Naive thymus-derived CD4-positive, alpha-beta T cell (primary cell): Measurements from ENCODE around the gene DHX16. TPM values are rescaled to one million over a fixed set of nuclear protein-coding genes. Genes with fewer than 3 reads are reported as not detected.

Experiments
- ATAC-seq: fragments of 150-1000 bp; cut with Tn5 transposase; 2 replicates; pipeline ENCODE4 v1.10.0; 2021; ENCODE audit warnings: mild to moderate bottlenecking, moderate library complexity
- CTCF ChIA-PET: fragments of 350-600 bp; sonication (Branson Sonifier 250); formaldehyde crosslinking; loops from one replicate; lab custom pipeline; 2021; ENCODE audit warnings: antibody characterized with exemption; lab: Charles Lee
- POLR2A ChIA-PET: fragments of 350-600 bp; sonication (Branson Sonifier 250); formaldehyde crosslinking; loops from one replicate; lab custom pipeline; 2021; ENCODE audit warnings: antibody characterized with exemption, inconsistent platforms; lab: Charles Lee
- DNase-seq, 9 donors: peaks; one replicate each; pipeline versions ENCODE4 v3.0.0 to v3.0.0-alpha.2; 2020 to 2022; ENCODE audit warnings: mixed read lengths in 1 of 9
- H3K27ac ChIP-seq: one replicate; pipeline ENCODE4 v1.7.0; 2013; ENCODE audit warnings: mild to moderate bottlenecking, low read depth, low read length, moderate library complexity
- H3K27me3 ChIP-seq, 2 donors: one replicate each; pipeline ENCODE4 v1.7.0; 2013; ENCODE audit warnings: low read length in 2 of 2, mild to moderate bottlenecking in 2 of 2, moderate library complexity in 2 of 2; ENCODE audit not compliant: control insufficient read depth in 2 of 2, insufficient read depth in 2 of 2
- H3K36me3 ChIP-seq, 3 experiments: 1 replicate in 2 of 3; 2 replicates in 1 of 3; pipeline ENCODE4 v1.7.0; 2013; ENCODE audit warnings: low read length in 3 of 3, mild to moderate bottlenecking in 3 of 3, moderate library complexity in 1 of 3; ENCODE audit not compliant: insufficient read depth in 3 of 3, control insufficient read depth in 2 of 3
- H3K4me1 ChIP-seq, 2 donors: one replicate each; pipeline ENCODE4 v1.7.0; 2013; ENCODE audit warnings: low read length in 2 of 2, mild to moderate bottlenecking in 2 of 2, moderate library complexity in 1 of 2; ENCODE audit not compliant: control insufficient read depth in 2 of 2, insufficient read depth in 2 of 2
- H3K4me3 ChIP-seq: 2 replicates; pipeline ENCODE4 v1.7.0; 2013; ENCODE audit warnings: mild to moderate bottlenecking, low read length
- H3K9me3 ChIP-seq, 3 experiments: 1 replicate in 2 of 3; 2 replicates in 1 of 3; pipeline ENCODE4 v1.7.0; 2013; ENCODE audit warnings: low read length in 3 of 3; ENCODE audit not compliant: control insufficient read depth in 2 of 3
- H3K27ac Mint-ChIP-seq, 9 donors: one replicate each; pipeline ENCODE4 v1.8.0; 2020 to 2022; ENCODE audit warnings: mixed read lengths in 9 of 9, mild to moderate bottlenecking in 8 of 9, moderate library complexity in 5 of 9, inconsistent platforms in 2 of 9
- H3K27me3 Mint-ChIP-seq, 5 donors: one replicate each; pipeline ENCODE4 v1.8.0; 2021 to 2022; ENCODE audit warnings: mixed read lengths in 5 of 5, mild to moderate bottlenecking in 1 of 5
- H3K36me3 Mint-ChIP-seq, 5 donors: one replicate each; pipeline ENCODE4 v1.8.0; 2020 to 2022; ENCODE audit warnings: mixed read lengths in 5 of 5, mild to moderate bottlenecking in 3 of 5, inconsistent platforms in 1 of 5
- H3K4me1 Mint-ChIP-seq, 7 donors: one replicate each; pipeline ENCODE4 v1.8.0; 2020 to 2022; ENCODE audit warnings: mixed read lengths in 7 of 7, mild to moderate bottlenecking in 3 of 7, inconsistent platforms in 1 of 7
- H3K4me3 Mint-ChIP-seq, 10 donors: one replicate each; pipeline ENCODE4 v1.8.0; 2020 to 2022; ENCODE audit warnings: mild to moderate bottlenecking in 10 of 10, mixed read lengths in 10 of 10, moderate library complexity in 6 of 10, inconsistent platforms in 2 of 10
- H3K9me3 Mint-ChIP-seq, 11 donors: one replicate each; pipeline ENCODE4 v1.8.0; 2020 to 2022; ENCODE audit warnings: mixed read lengths in 11 of 11, mild to moderate bottlenecking in 4 of 11, inconsistent platforms in 1 of 11, moderate library complexity in 1 of 11
- intact Hi-C, 2 donors: fragments of 100-400 bp; cut with micrococcal nuclease; formaldehyde crosslinking; loops; one replicate each; pipeline ENCODE4 v1.15.1; 2023
- polyA plus RNA-seq, 2 donors: library from polyadenylated mRNA; unstranded; fragments of 300-500 nt; fragmentation: Illumina TruSeq; gene quantifications; one replicate each; pipeline ENCODE4 v1.2.3, GENCODE V29; 2021
- total RNA-seq, 6 experiments: library from RNA in 5 of 6; stranded (reverse) in 5 of 6; gene quantifications; 1 replicate in 5 of 6; 2 replicates in 1 of 6; pipeline ENCODE4 v1.2.3 and lab custom pipeline; 2021 to 2026

DHX16 gene
- total and polyA plus RNA-seq, 7 experiments from 2014 or later: 14.9 to 51.5 (median 38.3) TPM

- Histone ChIP-seq H3K36me3 (peaks cover 0 to 16% (median 0%) of the 10 kb centered on the region in 3 experiments), H3K9me3 (no peaks in the 10 kb centered on the region), H3K27me3 (no peaks in the 10 kb centered on the region), H3K27ac (no peak overlapping the region), H3K4me1 (peaks cover 11 to 26% of the 10 kb centered on the region in 2 donors), H3K4me3 (no peak overlapping the region)
- peak overlapping the region in 1 of 9 donors; percentile 18 for H3K27ac Mint-ChIP-seq
- DNase-seq (no peak), ATAC-seq (no peak)
- no peak overlapping the region for H3K4me3 Mint-ChIP-seq
- no peaks in the 10 kb centered on the region for H3K9me3 Mint-ChIP-seq
- intact Hi-C loops: no loop called here
- H3K4me1 Mint-ChIP-seq: peaks cover 27 to 49% (median 46%) of the 10 kb centered on the region in 7 donors
- peaks cover 0 to 8% (median 3%) of the 10 kb centered on the region in 5 donors for H3K36me3 Mint-ChIP-seq
- H3K27me3 Mint-ChIP-seq: no peaks in the 10 kb centered on the region
- POLR2A ChIA-PET: interaction anchor here (1.3 to 3.8 kb wide), 2 partner anchors 26 to 28 kb away, joined by 3 to 22 read pairs; partner anchors contain the start of gene MRPS18B
- CTCF ChIA-PET: no interaction called here
Observed at GRCh38 chr6:30643656-30644055, 29.1 kb downstream of the DHX16 start.

- peaks cover 0 to 8% (median 6%) of the 10 kb centered on the region in 5 donors for H3K36me3 Mint-ChIP-seq
- H3K4me1 Mint-ChIP-seq: peaks cover 19 to 34% (median 31%) of the 10 kb centered on the region in 7 donors
- DNase-seq (peak in 1 of 9 donors; percentile 12), ATAC-seq (no peak)
- H3K27ac Mint-ChIP-seq: peak overlapping the region in 8 of 9 donors; percentile 27 to 89 (median 62)
- intact Hi-C loops: no loop called here
- Histone ChIP-seq H3K9me3 (no peaks in the 10 kb centered on the region), H3K36me3 (peaks cover 0 to 10% (median 0%) of the 10 kb centered on the region in 3 experiments), H3K4me3 (no peak overlapping the region), H3K4me1 (peaks cover 0 to 11% of the 10 kb centered on the region in 2 donors), H3K27ac (peak overlapping the region; percentile 11), H3K27me3 (no peaks in the 10 kb centered on the region)
- H3K9me3 Mint-ChIP-seq: no peaks in the 10 kb centered on the region
- ChIA-PET POLR2A (interaction anchor here (0.6 to 1.6 kb wide), 9 partner anchors 11 to 150 kb away, joined by 3 to 8 read pairs (median 3); partner anchors contain the start of genes MRPS18B and PPP1R10), CTCF (interaction anchor here (0.6 to 2.1 kb wide), 11 partner anchors 28 to 485 kb away, joined by 3 to 6 read pairs (median 3); partner anchors contain the start of gene DHX16)
- no peaks in the 10 kb centered on the region for H3K27me3 Mint-ChIP-seq
- H3K4me3 Mint-ChIP-seq: peak overlapping the region in 7 of 10 donors; percentile 1 to 57 (median 15)
Observed at GRCh38 chr6:30641048-30641447, 31.8 kb downstream of the DHX16 start.

- H3K4me3 ChIP-seq: no peak overlapping the region
- intact Hi-C loops: no loop called here
- peaks cover 0 to 12% (median 12%) of the 10 kb centered on the region in 5 donors for H3K36me3 Mint-ChIP-seq
- H3K9me3 ChIP-seq: no peaks in the 10 kb centered on the region
- H3K36me3 ChIP-seq: peaks cover 0 to 10% (median 0%) of the 10 kb centered on the region in 3 experiments
- CTCF ChIA-PET: interaction anchor here (0.6 to 2.1 kb wide), 10 partner anchors 27 to 485 kb away, joined by 3 to 6 read pairs (median 3); no protein-coding TSS in a partner anchor
- H3K27ac Mint-ChIP-seq: peak overlapping the region in 7 of 9 donors; percentile 3 to 77 (median 43)
- H3K27me3 ChIP-seq: no peaks in the 10 kb centered on the region
- peaks cover 0 to 9% of the 10 kb centered on the region in 2 donors for H3K4me1 ChIP-seq
- H3K27me3 Mint-ChIP-seq: no peaks in the 10 kb centered on the region
- peaks cover 13 to 32% (median 25%) of the 10 kb centered on the region in 7 donors for H3K4me1 Mint-ChIP-seq
- peak; percentile 70 for ATAC-seq
- peak in 3 of 9 donors; percentile 2 to 24 (median 15) for DNase-seq
- no peaks in the 10 kb centered on the region for H3K9me3 Mint-ChIP-seq
- peak overlapping the region; percentile 11 for H3K27ac ChIP-seq
- POLR2A ChIA-PET: interaction anchor here (0.6 to 1.6 kb wide), 4 partner anchors 12 to 71 kb away, joined by 3 to 8 read pairs (median 5); partner anchors contain the start of genes MRPS18B and PPP1R10
- H3K4me3 Mint-ChIP-seq: no peak overlapping the region
Observed at GRCh38 chr6:30640481-30640880, 32.3 kb downstream of the DHX16 start.

- peaks cover 1 to 14% (median 7%) of the 10 kb centered on the region in 7 donors for H3K4me1 Mint-ChIP-seq
- CTCF ChIA-PET: interaction anchor here (0.6 kb wide), 1 partner anchor 1020 kb away, joined by 3 read pairs; the partner anchor contains the start of gene APOM
- H3K9me3 Mint-ChIP-seq: peaks cover 0 to 1% (median 0%) of the 10 kb centered on the region in 11 donors
- no peaks in the 10 kb centered on the region for H3K27me3 ChIP-seq
- ATAC-seq (no peak), DNase-seq (no peak)
- peaks cover 0 to 2% of the 10 kb centered on the region in 2 donors for H3K4me1 ChIP-seq
- no peak overlapping the region for H3K27ac ChIP-seq
- H3K4me3 Mint-ChIP-seq: no peak overlapping the region
- H3K27ac Mint-ChIP-seq: no peak overlapping the region
- H3K27me3 Mint-ChIP-seq: no peaks in the 10 kb centered on the region
- H3K4me3 ChIP-seq: no peak overlapping the region
- H3K36me3 Mint-ChIP-seq: peaks cover 0 to 28% (median 21%) of the 10 kb centered on the region in 5 donors
- intact Hi-C loops: no loop called here
- H3K9me3 ChIP-seq: no peaks in the 10 kb centered on the region
- H3K36me3 ChIP-seq: peaks cover 0 to 10% (median 0%) of the 10 kb centered on the region in 3 experiments
- POLR2A ChIA-PET: interaction anchor here (0.5 to 1.3 kb wide), 2 partner anchors 21 to 23 kb away, joined by 3 to 4 read pairs; no protein-coding TSS in a partner anchor
Observed at GRCh38 chr6:30635834-30636233, 37.0 kb downstream of the DHX16 start.

GRCh38 chr6:30626484-30627366, 46.1 kb downstream of the DHX16 start, which contains the start of gene ATAT1:
Gene ATAT1 (plus strand): TSS chr6:30626874.
- DNase-seq: peak; percentile 80 to 90 (median 85)
- Mint-ChIP-seq H3K4me1 (peaks cover 15 to 35% (median 24%) of the 10 kb centered on the region in 7 donors), H3K4me3 (peak within 1 kb of the TSS; percentile 88 to 97 (median 92)), H3K9me3 (peaks cover 0 to 1% (median 0%) of the 10 kb centered on the region in 11 donors), H3K36me3 (peaks cover 7 to 27% (median 14%) of the 10 kb centered on the region in 5 donors), H3K27ac (peak within 1 kb of the TSS; percentile 89 to 97 (median 96)), H3K27me3 (no peaks in the 10 kb centered on the region)
- ATAC-seq: peak; percentile 100
- intact Hi-C loops: loop anchor here (1.0 to 2.0 kb wide), 8 partner anchors 9 to 104 kb away; partner anchors contain the start of genes C6orf136 (in 2 of the 2), DHX16 (in 2 of the 2), MRPS18B (in 2 of the 2) and PPP1R10 (in 2 of the 2)
- H3K4me3 ChIP-seq: peak within 1 kb of the TSS; percentile 84
- H3K36me3 ChIP-seq: peaks cover 0 to 51% (median 19%) of the 10 kb centered on the region in 3 experiments
- H3K4me1 ChIP-seq: peaks cover 10 to 13% of the 10 kb centered on the region in 2 donors
- H3K9me3 ChIP-seq: no peaks in the 10 kb centered on the region
- H3K27me3 ChIP-seq: no peaks in the 10 kb centered on the region
- ChIA-PET POLR2A (interaction anchor here (0.6 to 2.2 kb wide), 8 partner anchors 9 to 136 kb away, joined by 3 to 22 read pairs (median 4); partner anchors contain the start of genes ABCF1, MRPS18B and PPP1R10), CTCF (interaction anchor here (0.7 to 1.3 kb wide), 4 partner anchors 12 to 147 kb away, joined by 3 read pairs; no protein-coding TSS in a partner anchor)
- H3K27ac ChIP-seq: peak within 1 kb of the TSS; percentile 92
